H1 (cell line): Measurements from ENCODE around the gene EFHD1. TPM values are rescaled to one million over a fixed set of nuclear protein-coding genes. Genes with fewer than 3 reads are reported as not detected.

ENCODE experiments used
- CTCF ChIA-PET: fragments of 300-600 bp; sonication (Branson Sonifier 250); formaldehyde crosslinking; loops from one replicate; lab custom pipeline; 2021; ENCODE audit not compliant: partially characterized antibody; lab: Charles Lee
- POLR2A ChIA-PET: fragments of 300-600 bp; sonication (Branson Sonifier 250); formaldehyde crosslinking; loops from one replicate; lab custom pipeline; 2021; ENCODE audit warnings: inconsistent platforms; ENCODE audit not compliant: partially characterized antibody; lab: Charles Lee
- DNase-seq, 2 experiments: peaks; one replicate each; pipeline versions ENCODE4 v3.0.0 to v3.0.0-alpha.2; 2010 to 2022; ENCODE audit warnings: low spot score in 2 of 2, low read depth in 1 of 2, mixed read lengths in 1 of 2
- FAIRE-seq: peaks from 2 replicates; lab custom pipeline; 2011; peaks lifted over from hg19 to GRCh38; lab: Jason Lieb, UNC
- H2AFZ ChIP-seq: 2 replicates; pipeline ENCODE4 v1.8.1; 2012; ENCODE audit warnings: low read length, inconsistent platforms
- H2AK5ac ChIP-seq: 2 replicates; pipeline ENCODE4 v1.6.1; 2013; ENCODE audit warnings: low read depth, low read length
- H2BK120ac ChIP-seq: replicated peaks from 2 replicates; pipeline ENCODE3; 2013; ENCODE audit warnings: low read depth, low read length, inconsistent platforms
- H2BK12ac ChIP-seq: 2 replicates; pipeline ENCODE4 v1.6.1; 2013; ENCODE audit warnings: low read depth, low read length
- H2BK15ac ChIP-seq: 2 replicates; pipeline ENCODE4 v1.6.1; 2013; ENCODE audit warnings: low read length
- H2BK20ac ChIP-seq: 2 replicates; pipeline ENCODE4 v1.6.1; 2013; ENCODE audit warnings: low read length
- H2BK5ac ChIP-seq: 2 replicates; pipeline ENCODE4 v1.6.1; 2013; ENCODE audit warnings: low read depth, low read length
- H3K14ac ChIP-seq: 2 replicates; pipeline ENCODE4 v1.6.1; 2013; ENCODE audit warnings: inconsistent platforms; ENCODE audit not compliant: insufficient read length
- H3K18ac ChIP-seq: 2 replicates; pipeline ENCODE4 v1.6.1; 2013; ENCODE audit warnings: low read length; ENCODE audit errors: extremely low read depth
- H3K23ac ChIP-seq: 2 replicates; pipeline ENCODE4 v1.6.1; 2013; ENCODE audit warnings: inconsistent platforms; ENCODE audit not compliant: insufficient read length
- H3K23me2 ChIP-seq: 2 replicates; pipeline ENCODE4 v1.6.1; 2013; ENCODE audit warnings: low read depth, low read length
- H3K27ac ChIP-seq: 2 replicates; pipeline ENCODE4 v1.6.1; 2011; ENCODE audit warnings: low read depth, low read length, inconsistent platforms
- H3K27me3 ChIP-seq, 4 experiments: replicated peaks in 1 of 4; 1 replicate in 1 of 4; 2 replicates in 3 of 4; pipeline versions ENCODE4 v1.6.1 to v1.8.1; 2011 to 2013; ENCODE audit warnings: low read length in 3 of 4, mild to moderate bottlenecking in 3 of 4, inconsistent platforms in 2 of 4, mixed read lengths in 2 of 4, moderate library complexity in 1 of 4; ENCODE audit not compliant: control insufficient read depth in 3 of 4, insufficient read depth in 3 of 4; ENCODE audit errors: extremely low read depth in 1 of 4
- H3K36me3 ChIP-seq, 4 experiments: 2 replicates each; pipeline versions ENCODE4 v1.6.1 to v1.8.1; 2011 to 2013; ENCODE audit warnings: mild to moderate bottlenecking in 4 of 4, low read length in 3 of 4, moderate library complexity in 2 of 4, control low read depth in 1 of 4, inconsistent platforms in 1 of 4; ENCODE audit not compliant: insufficient read depth in 4 of 4, control insufficient read depth in 2 of 4
- H3K4ac ChIP-seq: replicated peaks from 2 replicates; pipeline ENCODE3; 2013; ENCODE audit warnings: low read length, low read depth, mixed read lengths, inconsistent platforms; ENCODE audit not compliant: insufficient read length
- H3K4me1 ChIP-seq, 4 experiments: replicated peaks in 1 of 4; 1 replicate in 1 of 4; 2 replicates in 3 of 4; pipeline versions ENCODE4 v1.6.1 to v1.8.1; 2011 to 2013; ENCODE audit warnings: low read length in 3 of 4, inconsistent platforms in 2 of 4, mixed read lengths in 1 of 4; ENCODE audit not compliant: insufficient read depth in 4 of 4, control insufficient read depth in 3 of 4
- H3K4me2 ChIP-seq, 2 experiments: 2 replicates each; pipeline versions ENCODE4 v1.6.1 to v1.8.1; 2011 to 2013; ENCODE audit warnings: low read depth in 2 of 2, low read length in 2 of 2, control low read depth in 1 of 2, inconsistent platforms in 1 of 2, mild to moderate bottlenecking in 1 of 2; ENCODE audit not compliant: insufficient read depth in 1 of 2
- H3K4me3 ChIP-seq, 4 experiments: fragments of 200-600, 300-600 bp in 1 of 4; sonication (generic), shearing (Covaris generic), sonication (Bioruptor Twin) in 1 of 4; 2 replicates each; pipeline versions ENCODE4 v1.5.1 to v1.8.1; 2011 to 2016; ENCODE audit warnings: low read length in 4 of 4, low read depth in 3 of 4, control low read depth in 2 of 4, inconsistent platforms in 2 of 4, mild to moderate bottlenecking in 2 of 4, mixed read lengths in 1 of 4, moderate library complexity in 1 of 4; ENCODE audit not compliant: insufficient read depth in 2 of 4; ENCODE audit errors: extremely low read depth in 1 of 4
- H3K56ac ChIP-seq: replicated peaks from 2 replicates; pipeline ENCODE3; 2013; ENCODE audit warnings: low read depth, mild to moderate bottlenecking, mixed read lengths, low read length, inconsistent platforms; ENCODE audit not compliant: insufficient read length
- H3K79me1 ChIP-seq: 2 replicates; pipeline ENCODE4 v1.6.1; 2013; ENCODE audit warnings: low read depth, low read length, control low read depth
- H3K79me2 ChIP-seq, 2 experiments: 2 replicates each; pipeline versions ENCODE4 v1.6.1 to v1.8.1; 2012 to 2013; ENCODE audit warnings: low read length in 2 of 2, mild to moderate bottlenecking in 2 of 2, inconsistent platforms in 1 of 2; ENCODE audit not compliant: insufficient read depth in 2 of 2, control insufficient read depth in 1 of 2
- H3K9ac ChIP-seq, 4 experiments: replicated peaks in 1 of 4; 1 replicate in 1 of 4; 2 replicates in 3 of 4; pipeline versions ENCODE4 v1.6.1 to v1.8.1; 2011 to 2013; ENCODE audit warnings: low read depth in 3 of 4, low read length in 3 of 4, control low read depth in 2 of 4, mild to moderate bottlenecking in 2 of 4, moderate library complexity in 2 of 4, inconsistent platforms in 1 of 4; ENCODE audit errors: extremely low read depth in 1 of 4
- H3K9me3 ChIP-seq, 2 experiments: 2 replicates each; pipeline versions ENCODE4 v1.6.1 to v1.8.1; 2012 to 2013; ENCODE audit warnings: mild to moderate bottlenecking in 2 of 2, moderate library complexity in 2 of 2, control low read depth in 1 of 2, inconsistent platforms in 1 of 2, low read depth in 1 of 2, low read length in 1 of 2, mixed read lengths in 1 of 2; ENCODE audit not compliant: insufficient read depth in 2 of 2
- H4K20me1 ChIP-seq, 2 experiments: replicated peaks in 1 of 2; 2 replicates each; pipeline versions ENCODE3 to v1.8.1; 2011 to 2013; ENCODE audit warnings: inconsistent platforms in 2 of 2, low read length in 2 of 2, mild to moderate bottlenecking in 1 of 2; ENCODE audit not compliant: insufficient read depth in 2 of 2, control insufficient read depth in 1 of 2
- H4K5ac ChIP-seq: 2 replicates; pipeline ENCODE4 v1.6.1; 2013; ENCODE audit warnings: low read length, low read depth, mixed read lengths, inconsistent platforms; ENCODE audit not compliant: insufficient read length
- H4K8ac ChIP-seq: 2 replicates; pipeline ENCODE4 v1.8.0; 2013; ENCODE audit warnings: mild to moderate bottlenecking, moderate library complexity, low read length, inconsistent platforms; ENCODE audit not compliant: insufficient read depth; ENCODE audit errors: extremely low read depth
- H4K91ac ChIP-seq: replicated peaks from 2 replicates; pipeline ENCODE3; 2013; ENCODE audit warnings: low read length, mixed read lengths, inconsistent platforms; ENCODE audit not compliant: insufficient read length
- ATF2 ChIP-seq: IDR thresholded peaks from 2 replicates; pipeline ENCODE4 v1.6.1; 2012; ENCODE audit warnings: low read length, inconsistent platforms
- YY1 ChIP-seq: IDR thresholded peaks from 2 replicates; pipeline ENCODE4 v1.6.1; 2011; ENCODE audit warnings: low read depth, mild to moderate bottlenecking, low read length
- WGBS, 2 experiments: shearing (Covaris generic) in 1 of 2; methylation state at CpG; one replicate each; pipeline versions ENCODE4 v1.1.6 to v1.1.7; 2013 to 2015; ENCODE audit warnings: low lambda C conversion rate in 2 of 2, mixed read lengths in 2 of 2, inconsistent platforms in 1 of 2, low coverage in 1 of 2, missing lambda C conversion rate in 1 of 2; ENCODE audit not compliant: insufficient replicate concordance in 2 of 2, insufficient coverage in 1 of 2, insufficient read length in 1 of 2; ENCODE audit errors: extremely low coverage in 1 of 2, missing lambda C conversion rate in 1 of 2; 5-methylcytosine and 5-hydroxymethylcytosine counted together
- polyA plus RNA-seq, 7 experiments: library from polyadenylated mRNA; depleted of rRNA in 3 of 7; stranded (reverse) in 5 of 7; unstranded in 2 of 7; fragments of >200 nt in 5 of 7; fragments of 200-250 nt in 2 of 7; gene quantifications; 1 replicate in 5 of 7; 2 replicates in 1 of 7; 4 replicates in 1 of 7; pipeline versions ENCODE4 v1.2.1 to v1.2.3, GENCODE V29; 2011 to 2013; ENCODE audit warnings: missing spikeins in 2 of 7, mixed read lengths in 2 of 7
- total RNA-seq: library from RNA; stranded (reverse); fragmentation: NEBNext Ultra II Directional; extraction: Animal tissue kit (Norgen Biotek cat#: 25700); gene quantifications from 2 replicates; pipeline ENCODE4 v1.2.1, GENCODE V29; 2021

Gene EFHD1
- total and polyA plus RNA-seq, 2 of the 8 experiments (the other 6 are each of a cell fraction or from before 2014, with no cell fraction given) = 3.4 to 4.5 TPM

DNA sequence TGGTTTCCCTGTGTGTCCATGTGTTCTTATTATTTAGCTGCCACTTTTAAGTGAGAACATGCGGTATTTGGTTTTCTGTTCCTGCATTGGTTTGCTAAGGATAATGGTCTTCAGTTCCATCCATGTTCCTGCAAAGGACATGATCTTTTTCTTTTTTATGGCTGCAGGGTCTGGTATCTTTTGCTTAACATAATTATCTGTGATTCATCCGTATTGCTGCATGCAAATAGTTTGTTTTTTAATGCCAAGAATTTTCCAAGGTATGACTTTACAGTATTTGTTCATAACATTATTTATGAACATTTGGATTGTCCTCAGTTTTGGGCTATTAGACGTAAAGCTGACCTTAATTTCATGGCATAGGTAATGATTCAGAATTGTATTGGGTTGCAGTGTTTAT lies 81.6 kb downstream of the EFHD1 start:
- H3K36me3 ChIP-seq = peaks cover 0 to 16% (median 0%) of the 10 kb centered on the region in 4 experiments; a peak in 1 of 8 replicates

More for the DNA sequence above, 81.6 kb downstream of the EFHD1 start:
- Histone ChIP-seq H3K27me3 (no peaks in the 10 kb centered on the region), H3K79me2 (peaks cover 0 to 93% of the 10 kb centered on the region in 2 experiments; a peak in 2 of 4 replicates), H3K4me3 (no peak overlapping the region), H2BK5ac (no peak overlapping the region), H3K56ac (no peak overlapping the region), H3K23me2 (no peaks in the 10 kb centered on the region), H2BK20ac (no peak overlapping the region), H3K18ac (no peak overlapping the region), H2AK5ac (no peak overlapping the region), H2BK15ac (no peak overlapping the region), H4K91ac (no peak overlapping the region), H4K5ac (no peak overlapping the region), H3K9me3 (no peaks in the 10 kb centered on the region), H3K4me2 (no peak overlapping the region), H3K14ac (no peak overlapping the region), H2BK12ac (no peak overlapping the region), H4K8ac (no peak overlapping the region), H3K4me1 (no peaks in the 10 kb centered on the region), H3K79me1 (peaks cover 2% of the 10 kb centered on the region), H2AFZ (no peak overlapping the region), H4K20me1 (peaks cover 5% of the 10 kb centered on the region in 2 experiments), H3K27ac (no peak overlapping the region), H3K9ac (no peak overlapping the region), H2BK120ac (no peak overlapping the region), H3K4ac (no peak overlapping the region), H3K23ac (no peak overlapping the region)
- 87% methylated on average over 3 of the region's 3 CpGs; no CpG with 5 or more reads in 1 of the 2 experiments for WGBS, 2 experiments
- ChIA-PET POLR2A (interaction anchor here (1.0 kb wide), 1 partner anchor 9 kb away, joined by 3 read pairs; no protein-coding TSS in a partner anchor), CTCF (no interaction called here)
- no peak for FAIRE-seq
- TF ChIP-seq ATF2 (no peak), YY1 (no peak)
- DNase-seq = no peak
